ENCODE measurements around the gene CHRNA1.
A peak's percentile ranks its signal among the peaks of the same experiment; 100 is the strongest.

The CHRNA1 gene

GRCh38 chr2:174788291-174788929, 24.1 kb upstream of the CHRNA1 start:
- DNase-seq = peak in 1 of 2 donors; percentile 31
- peaks cover 28% of the 10 kb centered on the region for H3K4me1 Mint-ChIP-seq
- H3K9me3 Mint-ChIP-seq = no peaks in the 10 kb centered on the region
- H3K4me3 Mint-ChIP-seq = peak overlapping the region; percentile 61 to 80
- peak overlapping the region; percentile 92 to 97 for H3K27ac Mint-ChIP-seq
- ATAC-seq = peak; percentile 67
- no peaks in the 10 kb centered on the region for H3K27me3 Mint-ChIP-seq

GRCh38 chr2:174787487-174788205, 23.4 kb upstream of the CHRNA1 start:
- ATAC-seq = peak; percentile 75
- Mint-ChIP-seq H3K4me1 (peaks cover 28% of the 10 kb centered on the region), H3K27me3 (no peaks in the 10 kb centered on the region), H3K9me3 (no peaks in the 10 kb centered on the region), H3K4me3 (peak overlapping the region; percentile 61 to 80), H3K27ac (peak overlapping the region; percentile 82 to 97)
- DNase-seq = peak in 1 of 2 donors; percentile 55

GRCh38 chr2:174786066-174786725, 21.9 kb upstream of the CHRNA1 start:
- no peak for DNase-seq
- peaks cover 29% of the 10 kb centered on the region for H3K4me1 Mint-ChIP-seq
- H3K9me3 Mint-ChIP-seq = no peaks in the 10 kb centered on the region
- no peak overlapping the region for H3K4me3 Mint-ChIP-seq
- H3K27me3 Mint-ChIP-seq = no peaks in the 10 kb centered on the region
- ATAC-seq = no peak
- no peak overlapping the region for H3K27ac Mint-ChIP-seq

- DNase-seq (no peak), ATAC-seq (no peak)
- H3K9me3 Mint-ChIP-seq = no peaks in the 10 kb centered on the region
- H3K4me3 Mint-ChIP-seq = no peak overlapping the region
- no peak overlapping the region for H3K27ac Mint-ChIP-seq
- peaks cover 36% of the 10 kb centered on the region for H3K4me1 Mint-ChIP-seq
- H3K27me3 Mint-ChIP-seq = no peaks in the 10 kb centered on the region
Observed at GRCh38 chr2:174785481-174785880, 21.2 kb upstream of the CHRNA1 start.

- H3K4me1 Mint-ChIP-seq = peaks cover 41% of the 10 kb centered on the region
- H3K9me3 Mint-ChIP-seq = no peaks in the 10 kb centered on the region
- no peak overlapping the region for H3K27ac Mint-ChIP-seq
- ATAC-seq (no peak), DNase-seq (no peak)
- H3K27me3 Mint-ChIP-seq = no peaks in the 10 kb centered on the region
- no peak overlapping the region for H3K4me3 Mint-ChIP-seq
Observed at GRCh38 chr2:174784909-174785308, 20.6 kb upstream of the CHRNA1 start.

- no peak overlapping the region for H3K27ac Mint-ChIP-seq
- DNase-seq (no peak), ATAC-seq (no peak)
- H3K4me3 Mint-ChIP-seq = no peak overlapping the region
- H3K4me1 Mint-ChIP-seq = peaks cover 47% of the 10 kb centered on the region
- H3K9me3 Mint-ChIP-seq = no peaks in the 10 kb centered on the region
- no peaks in the 10 kb centered on the region for H3K27me3 Mint-ChIP-seq
Observed at GRCh38 chr2:174784316-174784715, 20.0 kb upstream of the CHRNA1 start.

GRCh38 chr2:174781996-174782395, 17.7 kb upstream of the CHRNA1 start:
- DNase-seq (no peak), ATAC-seq (no peak)
- Mint-ChIP-seq H3K4me3 (no peak overlapping the region), H3K9me3 (no peaks in the 10 kb centered on the region), H3K4me1 (peaks cover 50% of the 10 kb centered on the region), H3K27me3 (no peaks in the 10 kb centered on the region), H3K27ac (no peak overlapping the region)

GRCh38 chr2:174781298-174781697, 17.0 kb upstream of the CHRNA1 start:
- Mint-ChIP-seq H3K4me1 (peaks cover 56% of the 10 kb centered on the region), H3K27ac (peak overlapping the region in 1 of 2 donors; percentile 24), H3K4me3 (no peak overlapping the region), H3K9me3 (no peaks in the 10 kb centered on the region), H3K27me3 (no peaks in the 10 kb centered on the region)
- ATAC-seq = no peak
- DNase-seq = no peak

GRCh38 chr2:174780856-174781255, 16.6 kb upstream of the CHRNA1 start:
- Mint-ChIP-seq H3K27me3 (no peaks in the 10 kb centered on the region), H3K4me1 (peaks cover 60% of the 10 kb centered on the region), H3K9me3 (no peaks in the 10 kb centered on the region), H3K27ac (peak overlapping the region in 1 of 2 donors; percentile 24), H3K4me3 (peak overlapping the region; percentile 41 to 52)
- ATAC-seq (no peak), DNase-seq (no peak)

GRCh38 chr2:174780191-174780840, 16.0 kb upstream of the CHRNA1 start:
- ATAC-seq (peak; percentile 19), DNase-seq (peak in 1 of 2 donors; percentile 41)
- Mint-ChIP-seq H3K27ac (peak overlapping the region; percentile 52 to 75), H3K4me3 (peak overlapping the region; percentile 41 to 52), H3K9me3 (no peaks in the 10 kb centered on the region), H3K27me3 (no peaks in the 10 kb centered on the region), H3K4me1 (peaks cover 66% of the 10 kb centered on the region)

GRCh38 chr2:174779361-174779928, 15.2 kb upstream of the CHRNA1 start:
- DNase-seq (no peak), ATAC-seq (no peak)
- Mint-ChIP-seq H3K4me3 (peak overlapping the region; percentile 59 to 84), H3K27ac (peak overlapping the region; percentile 98 to 99), H3K27me3 (no peaks in the 10 kb centered on the region), H3K9me3 (no peaks in the 10 kb centered on the region), H3K4me1 (peaks cover 73% of the 10 kb centered on the region)

- Mint-ChIP-seq H3K27ac (peak overlapping the region; percentile 98 to 99), H3K4me3 (peak overlapping the region; percentile 59 to 84), H3K4me1 (peaks cover 74% of the 10 kb centered on the region), H3K27me3 (no peaks in the 10 kb centered on the region), H3K9me3 (no peaks in the 10 kb centered on the region)
- DNase-seq (peak; percentile 80 to 91), ATAC-seq (peak; percentile 96)
Observed at GRCh38 chr2:174778085-174778981, 14.1 kb upstream of the CHRNA1 start.

- DNase-seq (no peak), ATAC-seq (no peak)
- H3K27me3 Mint-ChIP-seq = no peaks in the 10 kb centered on the region
- H3K27ac Mint-ChIP-seq = peak overlapping the region; percentile 87 to 95
- peak overlapping the region; percentile 59 to 62 for H3K4me3 Mint-ChIP-seq
- no peaks in the 10 kb centered on the region for H3K9me3 Mint-ChIP-seq
- H3K4me1 Mint-ChIP-seq = peaks cover 77% of the 10 kb centered on the region
Observed at GRCh38 chr2:174777347-174778084, 13.2 kb upstream of the CHRNA1 start.

GRCh38 chr2:174776675-174777074, 12.4 kb upstream of the CHRNA1 start:
- Mint-ChIP-seq H3K4me3 (no peak overlapping the region), H3K27me3 (no peaks in the 10 kb centered on the region), H3K9me3 (no peaks in the 10 kb centered on the region), H3K27ac (no peak overlapping the region), H3K4me1 (peaks cover 84% of the 10 kb centered on the region)
- ATAC-seq (no peak), DNase-seq (no peak)
